GM10266 (cell line): ENCODE measurements around the gene EP400.

ENCODE experiments used
- DNase-seq: peaks from one replicate; pipeline ENCODE4 v3.0.0; 2012; ENCODE audit errors: extremely low spot score
- CTCF ChIP-seq: IDR thresholded peaks from 2 replicates; pipeline ENCODE4 v1.5.1; 2012; ENCODE audit warnings: mild to moderate bottlenecking, low read depth; ENCODE audit not compliant: control insufficient read depth, insufficient read depth; ENCODE audit errors: missing control alignments

EP400 gene

GRCh38 chr12:131965073-131965472, 15.3 kb downstream of the EP400 start:
- DNase-seq: no peak
- no peak for TF ChIP-seq CTCF

- TF ChIP-seq CTCF: no peak
- DNase-seq: no peak
Measured at GRCh38 chr12:131971226-131971625, 21.5 kb downstream of the EP400 start.

GRCh38 chr12:131975228-131975627, 25.5 kb downstream of the EP400 start:
- DNase-seq: no peak
- no peak for TF ChIP-seq CTCF

GRCh38 chr12:131979606-131980005, 29.9 kb downstream of the EP400 start:
- no peak for TF ChIP-seq CTCF
- DNase-seq: no peak

GRCh38 chr12:131980263-131980662, 30.5 kb downstream of the EP400 start:
- TF ChIP-seq CTCF: no peak
- DNase-seq: peak; percentile 6

GRCh38 chr12:131981388-131981787, 31.6 kb downstream of the EP400 start:
- no peak for TF ChIP-seq CTCF
- no peak for DNase-seq

- DNase-seq: no peak
- TF ChIP-seq CTCF: no peak
Measured at GRCh38 chr12:131982041-131982440, 32.3 kb downstream of the EP400 start.
